Skeletal muscle tissue (tissue), 4 donors: Measurements from ENCODE around the gene PAK1. TPM values are rescaled to one million over a fixed set of nuclear protein-coding genes. Genes with fewer than 3 reads are reported as not detected.

Experiments used
- H3K27ac ChIP-seq: one replicate; pipeline ENCODE4 v1.7.0; 2013; ENCODE audit warnings: mild to moderate bottlenecking, low read depth, low read length, inconsistent platforms
- H3K27me3 ChIP-seq, 3 donors: one replicate each; pipeline ENCODE4 v1.7.0; 2013; ENCODE audit warnings: low read length in 3 of 3; ENCODE audit not compliant: control insufficient read depth in 3 of 3, insufficient read depth in 3 of 3
- H3K36me3 ChIP-seq, 3 donors: one replicate each; pipeline ENCODE4 v1.7.0; 2013; ENCODE audit warnings: low read length in 3 of 3; ENCODE audit not compliant: control insufficient read depth in 3 of 3, insufficient read depth in 3 of 3
- H3K4me1 ChIP-seq, 3 donors: one replicate each; pipeline ENCODE4 v1.7.0; 2013; ENCODE audit warnings: low read length in 3 of 3, mild to moderate bottlenecking in 3 of 3; ENCODE audit not compliant: control insufficient read depth in 3 of 3, insufficient read depth in 3 of 3
- H3K4me3 ChIP-seq, 3 donors: one replicate each; pipeline ENCODE4 v1.7.0; 2013; ENCODE audit warnings: low read length in 3 of 3
- H3K9ac ChIP-seq, 3 donors: one replicate each; pipeline ENCODE4 v1.7.0; 2013; ENCODE audit warnings: low read length in 3 of 3, mild to moderate bottlenecking in 3 of 3, moderate library complexity in 2 of 3, low read depth in 1 of 3
- H3K9me3 ChIP-seq, 3 donors: one replicate each; pipeline ENCODE4 v1.7.0; 2013; ENCODE audit warnings: low read length in 3 of 3; ENCODE audit not compliant: control insufficient read depth in 3 of 3
- total RNA-seq: library from RNA; depleted of rRNA; stranded (reverse); fragments of >200 nt; gene quantifications from one replicate; pipeline ENCODE4 v1.2.3, GENCODE V29; 2014
- donor health status: Osteomylitis.

Gene PAK1
- total RNA-seq, 1 donor from 2014 or later: 52.2 TPM

DNA sequence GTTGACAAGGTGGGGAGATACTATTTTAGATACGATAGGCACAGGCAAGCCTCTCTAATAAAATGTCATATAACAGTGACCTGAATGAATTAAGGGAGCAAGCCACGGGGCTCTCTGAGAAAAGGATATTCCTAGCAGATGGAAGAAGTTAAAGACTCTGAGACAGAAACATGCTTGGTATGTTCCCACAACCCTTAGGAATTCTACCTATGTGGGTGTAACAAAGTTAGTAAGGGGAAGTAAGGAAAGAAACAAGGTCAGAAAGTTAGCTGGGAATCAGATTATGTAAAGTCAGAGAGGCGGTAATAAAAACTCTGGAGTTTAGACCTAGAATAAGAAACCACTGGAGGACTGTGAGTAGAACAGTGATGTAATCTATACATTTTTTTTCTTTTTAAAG is 112.7 kb downstream of the PAK1 start:
- Histone ChIP-seq H3K27me3 (no peaks in the 10 kb centered on the region), H3K36me3 (peaks cover 0 to 8% (median 0%) of the 10 kb centered on the region in 3 donors), H3K9me3 (no peaks in the 10 kb centered on the region), H3K4me1 (peaks cover 0 to 3% (median 2%) of the 10 kb centered on the region in 3 donors), H3K27ac (no peak overlapping the region), H3K9ac (no peak overlapping the region), H3K4me3 (no peak overlapping the region)

DNA sequence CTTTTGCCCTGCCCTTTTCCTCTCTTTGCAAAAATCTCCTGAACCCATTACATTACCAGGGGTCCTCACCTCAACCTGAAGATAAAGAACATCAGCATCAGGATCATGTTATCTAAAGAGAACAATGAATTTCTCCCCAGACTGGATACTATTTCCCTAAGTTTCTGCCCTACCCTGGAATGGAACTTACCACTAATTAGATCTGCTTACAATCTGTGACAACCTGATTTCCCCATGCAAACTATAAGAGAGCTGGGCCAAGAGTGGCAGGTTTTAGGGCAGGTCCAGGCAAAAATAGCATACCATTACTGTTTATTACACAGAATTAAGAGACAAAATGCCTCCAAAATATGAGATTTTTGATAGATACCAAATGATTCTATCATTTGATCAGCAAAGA is 114.4 kb downstream of the PAK1 start:
- H3K27me3 ChIP-seq: no peaks in the 10 kb centered on the region
- peaks cover 0 to 9% (median 8%) of the 10 kb centered on the region in 3 donors for H3K4me1 ChIP-seq
- H3K27ac ChIP-seq: no peak overlapping the region
- no peaks in the 10 kb centered on the region for H3K9me3 ChIP-seq
- H3K9ac ChIP-seq: no peak overlapping the region
- H3K36me3 ChIP-seq: peaks cover 0 to 12% (median 0%) of the 10 kb centered on the region in 3 donors
- no peak overlapping the region for H3K4me3 ChIP-seq

DNA sequence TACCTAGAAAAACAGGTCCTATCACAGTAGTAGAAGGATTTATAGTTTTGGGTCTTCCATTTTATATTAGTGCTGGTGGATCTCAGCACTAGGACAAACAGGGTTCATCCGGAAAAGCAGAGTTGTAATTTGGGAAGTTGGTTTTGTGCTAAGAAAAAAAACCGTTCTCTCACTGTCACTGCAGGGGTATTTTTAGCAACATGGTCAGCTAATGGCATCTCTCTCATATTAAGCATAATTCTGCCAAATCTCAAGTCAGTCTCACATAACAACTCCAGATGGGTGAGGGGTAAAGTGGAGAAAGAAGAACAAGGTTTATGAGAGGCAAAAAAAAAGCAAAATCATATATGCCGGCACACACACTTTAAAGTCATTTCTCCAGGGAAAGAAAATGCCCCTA is 120.8 kb downstream of the PAK1 start:
- Histone ChIP-seq H3K27me3 (no peaks in the 10 kb centered on the region), H3K27ac (peak overlapping the region; percentile 63), H3K9me3 (no peaks in the 10 kb centered on the region), H3K4me3 (peak overlapping the region in 1 of 3 donors; percentile 10), H3K9ac (peak overlapping the region in 2 of 3 donors; percentile 47 to 48), H3K4me1 (peaks cover 3 to 28% (median 24%) of the 10 kb centered on the region in 3 donors), H3K36me3 (peaks cover 0 to 6% (median 0%) of the 10 kb centered on the region in 3 donors)

DNA sequence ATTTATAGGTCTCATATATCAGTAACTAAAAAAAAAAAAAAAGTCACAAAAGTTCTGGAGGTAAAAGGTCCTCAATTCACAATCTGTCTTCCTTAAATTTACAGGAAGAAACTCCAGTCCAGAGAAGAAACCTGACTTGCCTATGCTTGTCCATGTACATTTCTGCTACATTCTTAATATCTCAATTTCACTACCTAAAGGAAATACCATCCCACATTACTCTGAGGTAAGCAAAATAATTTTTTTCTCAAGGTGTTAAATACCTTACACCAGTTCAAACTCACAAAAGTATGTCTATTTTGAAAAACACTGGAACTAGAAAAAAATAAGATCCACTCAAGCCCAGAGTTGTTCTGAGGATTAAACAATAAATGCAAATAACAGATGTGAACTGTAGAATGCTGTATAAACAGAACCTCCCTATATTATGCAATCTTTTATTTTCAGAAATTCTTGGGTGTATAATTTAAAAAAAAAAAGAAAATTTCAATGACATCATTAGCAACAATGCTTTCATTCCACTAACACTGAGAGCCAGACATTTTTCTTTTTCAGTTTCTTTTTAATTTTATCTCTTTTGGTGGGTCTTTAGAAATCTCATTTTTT is 122.5 kb downstream of the PAK1 start:
- Histone ChIP-seq H3K4me3 (no peak overlapping the region), H3K36me3 (peaks cover 0 to 7% (median 3%) of the 10 kb centered on the region in 3 donors), H3K9ac (no peak overlapping the region), H3K27me3 (no peaks in the 10 kb centered on the region), H3K4me1 (peaks cover 3 to 28% (median 24%) of the 10 kb centered on the region in 3 donors), H3K9me3 (no peaks in the 10 kb centered on the region), H3K27ac (no peak overlapping the region)

DNA sequence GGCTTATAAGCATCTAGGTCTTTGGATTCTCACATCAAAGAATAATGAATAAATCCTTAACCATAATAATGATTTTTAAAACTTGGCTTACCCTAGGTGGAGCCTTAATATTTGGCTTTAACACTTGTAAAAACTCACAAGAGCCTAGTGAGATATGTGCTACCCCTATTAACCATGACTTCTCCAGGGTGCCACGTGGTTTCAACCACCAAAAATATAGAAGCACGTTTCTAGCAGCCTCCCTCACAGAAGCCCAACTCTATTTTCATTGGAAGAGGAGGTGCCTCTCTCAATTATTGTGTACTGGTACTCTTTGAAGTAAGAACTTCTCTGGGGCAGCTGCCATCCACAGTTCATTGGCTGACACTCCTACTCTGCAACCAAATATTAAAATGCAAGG is 125.9 kb downstream of the PAK1 start:
- Histone ChIP-seq H3K4me3 (no peak overlapping the region), H3K27me3 (no peaks in the 10 kb centered on the region), H3K9me3 (no peaks in the 10 kb centered on the region), H3K4me1 (peaks cover 0 to 15% (median 15%) of the 10 kb centered on the region in 3 donors), H3K9ac (no peak overlapping the region), H3K27ac (no peak overlapping the region), H3K36me3 (peaks cover 0 to 8% (median 8%) of the 10 kb centered on the region in 3 donors)

DNA sequence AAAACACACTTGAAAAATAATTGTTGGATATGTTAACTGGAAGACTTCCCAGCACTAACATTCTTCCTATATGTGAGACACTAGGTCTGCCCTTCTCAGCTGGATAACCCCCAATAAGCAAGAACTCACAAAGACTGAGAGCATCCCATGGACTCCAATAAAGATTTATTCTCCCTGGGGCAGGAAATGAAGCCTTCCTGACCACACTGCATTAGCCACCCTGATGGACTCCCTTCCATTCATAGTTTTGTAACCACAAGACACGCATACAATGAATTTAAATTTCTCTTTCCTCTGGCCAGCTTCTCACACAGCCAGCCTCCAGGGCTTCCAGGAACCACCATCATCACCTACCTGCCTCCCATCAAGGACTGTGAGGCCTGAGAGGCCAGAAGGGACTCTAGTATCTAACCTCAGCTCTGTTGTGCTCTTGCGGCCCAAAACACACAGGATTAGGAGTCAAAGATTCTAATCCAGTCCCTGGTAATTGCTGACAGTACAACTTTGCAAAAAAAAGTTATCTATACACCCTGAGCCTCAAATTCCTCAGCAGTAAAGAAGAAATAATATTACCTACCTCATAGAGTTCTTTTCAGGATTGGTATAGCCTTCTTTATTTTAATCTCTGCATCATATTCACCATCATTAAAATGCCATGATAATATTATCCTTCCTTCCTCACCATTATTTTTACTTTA is 126.8 kb downstream of the PAK1 start:
- Histone ChIP-seq H3K4me3 (no peak overlapping the region), H3K27me3 (no peaks in the 10 kb centered on the region), H3K9me3 (no peaks in the 10 kb centered on the region), H3K36me3 (peaks cover 0 to 8% (median 8%) of the 10 kb centered on the region in 3 donors), H3K4me1 (peaks cover 0 to 6% (median 6%) of the 10 kb centered on the region in 3 donors), H3K9ac (no peak overlapping the region), H3K27ac (no peak overlapping the region)

DNA sequence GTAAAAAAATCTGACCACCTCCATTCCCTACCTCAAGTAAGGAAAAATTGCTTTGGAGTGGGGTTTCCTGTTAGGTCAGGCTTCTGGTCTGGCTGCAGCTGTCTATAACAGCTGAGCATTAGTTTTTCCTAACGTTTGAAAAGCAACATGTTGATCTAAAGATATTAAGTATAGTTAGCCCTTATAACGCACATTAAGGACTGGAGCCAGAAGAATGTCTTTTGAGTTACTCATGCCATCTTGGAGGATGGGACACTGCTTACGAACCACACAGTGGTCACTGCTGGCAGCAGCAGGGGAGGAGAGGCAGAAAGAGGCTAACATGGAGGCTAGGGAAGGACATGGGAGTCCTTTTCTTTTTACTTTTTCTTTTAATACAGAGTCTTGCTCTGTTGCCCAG is 128.3 kb downstream of the PAK1 start:
- Histone ChIP-seq H3K27me3 (no peaks in the 10 kb centered on the region), H3K4me1 (peaks cover 0 to 5% (median 0%) of the 10 kb centered on the region in 3 donors), H3K4me3 (no peak overlapping the region), H3K27ac (no peak overlapping the region), H3K9me3 (no peaks in the 10 kb centered on the region), H3K36me3 (peaks cover 0 to 12% (median 11%) of the 10 kb centered on the region in 3 donors), H3K9ac (no peak overlapping the region)

DNA sequence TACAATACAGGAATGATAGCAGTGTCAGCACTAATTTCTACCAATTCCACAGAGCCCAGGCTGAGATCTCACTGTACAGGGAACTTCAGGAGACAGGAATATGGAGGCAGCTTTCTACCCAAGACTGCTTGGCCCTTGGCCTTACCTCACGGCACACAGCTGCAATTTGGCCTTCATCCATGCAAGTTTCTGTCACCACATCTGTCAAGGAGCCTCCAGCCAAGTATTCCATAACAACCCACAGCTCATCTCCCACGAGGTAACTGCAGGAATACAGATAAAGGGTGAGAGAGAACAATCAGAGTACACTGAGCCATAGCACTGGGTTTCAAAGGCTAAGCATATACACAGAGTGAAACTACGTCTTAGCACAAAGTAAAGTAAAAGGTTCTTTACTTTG is 133.4 kb downstream of the PAK1 start:
- Histone ChIP-seq H3K36me3 (peaks cover 0 to 25% (median 22%) of the 10 kb centered on the region in 3 donors), H3K4me1 (no peaks in the 10 kb centered on the region), H3K9ac (no peak overlapping the region), H3K4me3 (no peak overlapping the region), H3K27ac (no peak overlapping the region), H3K27me3 (no peaks in the 10 kb centered on the region), H3K9me3 (no peaks in the 10 kb centered on the region)

DNA sequence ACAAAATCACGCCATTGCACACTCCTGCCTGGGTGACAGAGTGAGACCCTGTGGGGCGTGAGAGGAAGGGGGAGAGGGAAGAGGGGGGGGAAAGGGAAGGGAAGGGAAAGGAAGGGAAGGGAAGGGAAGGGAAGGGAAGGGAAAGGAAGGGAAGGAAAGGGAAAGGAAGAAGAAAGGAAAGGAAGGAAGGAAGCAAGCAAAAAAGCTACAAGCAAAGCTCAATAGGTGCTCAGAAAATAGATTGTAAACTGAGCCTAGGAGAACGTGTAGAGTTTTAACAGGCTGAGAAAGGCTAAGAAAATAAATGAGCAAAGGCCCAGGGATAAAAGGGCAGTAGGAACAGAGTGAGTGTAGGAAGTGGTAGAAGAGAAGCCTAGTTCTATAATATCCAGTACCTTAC is 141.6 kb downstream of the PAK1 start:
- Histone ChIP-seq H3K9me3 (no peaks in the 10 kb centered on the region), H3K27me3 (no peaks in the 10 kb centered on the region)

DNA sequence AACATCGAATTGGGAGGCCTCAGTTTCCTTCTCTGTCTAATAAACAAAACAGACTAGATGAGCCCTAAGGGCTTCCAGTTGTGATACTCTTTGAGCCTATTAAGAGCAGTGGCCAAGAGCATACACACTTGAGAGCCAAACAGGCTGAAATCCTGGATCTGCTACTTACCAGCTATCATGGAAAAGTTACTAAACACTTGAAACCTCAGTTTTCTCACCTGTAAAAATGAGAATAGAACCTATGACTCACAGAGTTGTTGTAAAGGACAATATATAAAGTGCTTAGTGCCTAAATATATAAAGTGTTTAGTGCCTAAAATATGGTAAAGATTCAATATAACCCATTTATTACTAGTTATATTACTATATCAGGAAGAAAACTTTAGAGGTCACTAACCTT is 148.7 kb downstream of the PAK1 start:
- Histone ChIP-seq H3K9me3 (no peaks in the 10 kb centered on the region), H3K4me1 (peaks cover 0 to 9% (median 5%) of the 10 kb centered on the region in 3 donors), H3K4me3 (no peak overlapping the region), H3K36me3 (peaks cover 0 to 13% (median 11%) of the 10 kb centered on the region in 3 donors), H3K27ac (no peak overlapping the region), H3K9ac (no peak overlapping the region), H3K27me3 (no peaks in the 10 kb centered on the region)

More for the DNA sequence above, 141.6 kb downstream of the PAK1 start:
- Histone ChIP-seq H3K36me3 (peaks cover 4 to 28% (median 20%) of the 10 kb centered on the region in 3 donors), H3K4me3 (no peak overlapping the region), H3K27ac (no peak overlapping the region), H3K4me1 (no peaks in the 10 kb centered on the region), H3K9ac (no peak overlapping the region)
